GM18505 (cell line): ENCODE results near the gene CARS1.
"Not testable (repeated sequence)": the region's sequence is repeated elsewhere in the genome, so short reads cannot be mapped to it uniquely, and the experiment has no call there.

ENCODE experiments used
- ATAC-seq: cut with Tn5 transposase; IDR thresholded peaks from one replicate; pipeline ENCODE4 v1.9.1; 2021; ENCODE audit not compliant: unreplicated experiment
- POLR2A ChIP-seq: IDR thresholded peaks from 4 replicates; pipeline ENCODE4 v1.6.1; 2011; ENCODE audit warnings: borderline replicate concordance; ENCODE audit not compliant: insufficient read depth, insufficient read length; ENCODE audit errors: extremely low read depth

CARS1 gene

DNA sequence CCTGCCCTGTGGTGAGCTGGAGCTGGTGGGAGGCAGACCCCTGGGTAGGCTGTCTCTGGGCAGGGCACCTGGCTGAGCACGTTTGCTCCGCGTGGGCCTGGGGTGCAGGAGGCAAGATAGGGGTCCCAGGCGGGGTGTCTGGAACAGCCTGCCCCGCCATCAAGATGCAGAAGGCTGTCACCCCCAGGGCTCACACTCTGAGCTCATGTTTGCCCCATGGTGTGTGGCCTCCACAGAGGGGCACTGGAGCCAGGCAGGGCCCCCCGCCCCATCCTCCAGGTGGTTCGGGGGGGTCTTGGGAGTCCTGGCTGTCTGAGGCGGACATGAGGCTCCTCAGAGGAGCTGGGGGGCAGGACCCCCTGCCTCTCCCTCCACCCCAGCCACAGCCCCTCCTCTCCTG lies 28.9 kb upstream of the CARS1 start:
- ATAC-seq, result no peak
- no peak for TF ChIP-seq POLR2A

DNA sequence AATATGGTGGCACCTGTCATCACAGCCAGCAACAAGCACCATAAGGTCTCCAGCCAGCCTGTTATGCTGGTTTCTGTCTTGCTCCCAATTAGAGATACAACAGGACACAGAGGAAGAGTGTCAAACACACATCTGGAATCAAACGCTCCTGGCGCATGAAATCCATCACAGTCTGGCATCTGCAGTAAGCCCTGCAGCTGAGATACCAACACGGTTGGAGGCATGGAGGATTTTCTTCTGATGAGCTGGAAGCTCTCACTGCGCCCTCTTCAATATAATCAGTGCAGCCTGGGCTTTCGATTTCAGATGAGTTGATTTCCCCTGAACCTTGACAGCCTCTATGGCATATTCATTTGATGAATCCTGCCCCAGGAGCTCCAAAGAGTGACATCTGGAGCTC lies 27.8 kb upstream of the CARS1 start:
- TF ChIP-seq POLR2A, result no peak
- no peak for ATAC-seq

DNA sequence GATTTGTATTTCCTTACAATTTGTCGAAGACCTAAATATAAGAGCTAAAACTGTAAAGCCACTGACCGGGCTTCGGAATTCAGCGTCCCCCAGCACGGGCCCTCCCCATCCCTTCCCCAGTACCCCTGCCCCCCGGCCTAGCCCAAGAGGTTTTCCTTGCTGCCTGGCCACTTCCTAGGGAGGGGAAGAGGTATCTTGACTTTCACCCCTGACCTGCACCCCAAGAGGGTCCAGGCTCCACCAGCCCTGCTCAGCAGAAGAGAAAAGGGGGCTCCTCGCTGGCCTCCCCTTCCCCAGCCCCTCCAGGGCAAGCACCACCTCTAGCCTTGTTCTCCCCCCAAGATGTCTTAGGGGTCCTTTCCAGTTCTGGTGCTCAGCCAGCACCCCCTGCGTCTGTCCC lies 26.1 kb upstream of the CARS1 start:
- ATAC-seq, result no peak
- TF ChIP-seq POLR2A, result no peak

DNA sequence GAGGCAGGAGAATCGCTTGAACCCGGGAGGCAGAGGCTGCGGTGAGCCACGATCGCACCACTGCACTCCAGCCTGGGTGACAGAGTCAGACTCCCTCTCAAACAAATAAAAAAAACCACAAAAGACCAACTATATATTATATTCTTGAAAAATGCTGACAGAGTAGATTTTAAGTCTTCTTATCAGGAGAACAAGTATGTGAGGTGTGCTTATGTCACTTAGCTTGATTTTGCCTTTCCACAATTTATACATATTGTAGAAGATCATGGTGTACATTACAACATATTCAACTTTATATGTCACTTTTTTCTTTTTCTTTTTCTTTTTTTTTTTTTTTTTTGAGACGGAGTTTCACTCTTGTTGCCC lies 24.1 kb upstream of the CARS1 start:
- TF ChIP-seq POLR2A, result no peak
- no peak for ATAC-seq

DNA sequence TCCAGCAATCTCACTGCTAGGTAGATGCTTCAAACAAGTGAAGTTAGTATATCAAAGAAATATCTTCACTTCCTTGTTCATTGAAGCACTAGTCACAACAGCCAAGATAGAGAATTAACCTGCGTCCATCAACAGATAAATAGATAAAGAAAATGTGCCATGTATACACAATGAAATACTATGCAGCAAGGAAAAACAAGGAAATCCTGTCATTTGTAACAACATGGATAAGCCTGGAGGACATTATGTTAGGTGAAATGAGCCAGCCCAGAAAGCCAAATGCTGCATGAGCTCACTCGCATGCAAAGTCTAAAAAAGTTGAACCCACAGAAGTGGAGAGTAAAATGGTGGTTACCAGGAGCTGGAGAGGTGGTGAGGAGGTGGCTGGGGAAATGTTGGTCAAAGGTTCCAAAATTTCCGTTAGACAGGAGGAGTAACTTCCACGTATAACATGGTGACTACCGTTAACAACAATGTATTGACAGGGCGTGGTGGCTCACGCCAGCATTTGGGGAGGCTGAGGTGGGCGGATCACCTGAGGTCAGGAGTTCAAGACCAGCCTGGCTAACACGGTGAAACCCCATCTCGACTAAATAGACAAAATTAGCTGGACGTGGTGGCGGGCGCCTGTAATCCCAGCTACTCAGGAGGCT lies 23.6 kb upstream of the CARS1 start:
- ATAC-seq, result no peak
- no peak for TF ChIP-seq POLR2A

GRCh38 chr11:3080104-3080503 lies 22.9 kb upstream of the CARS1 start:
- TF ChIP-seq POLR2A, result no peak
- ATAC-seq, result no peak

GRCh38 chr11:3077846-3078440 lies 20.7 kb upstream of the CARS1 start:
- TF ChIP-seq POLR2A, result no peak
- ATAC-seq, result no peak

DNA sequence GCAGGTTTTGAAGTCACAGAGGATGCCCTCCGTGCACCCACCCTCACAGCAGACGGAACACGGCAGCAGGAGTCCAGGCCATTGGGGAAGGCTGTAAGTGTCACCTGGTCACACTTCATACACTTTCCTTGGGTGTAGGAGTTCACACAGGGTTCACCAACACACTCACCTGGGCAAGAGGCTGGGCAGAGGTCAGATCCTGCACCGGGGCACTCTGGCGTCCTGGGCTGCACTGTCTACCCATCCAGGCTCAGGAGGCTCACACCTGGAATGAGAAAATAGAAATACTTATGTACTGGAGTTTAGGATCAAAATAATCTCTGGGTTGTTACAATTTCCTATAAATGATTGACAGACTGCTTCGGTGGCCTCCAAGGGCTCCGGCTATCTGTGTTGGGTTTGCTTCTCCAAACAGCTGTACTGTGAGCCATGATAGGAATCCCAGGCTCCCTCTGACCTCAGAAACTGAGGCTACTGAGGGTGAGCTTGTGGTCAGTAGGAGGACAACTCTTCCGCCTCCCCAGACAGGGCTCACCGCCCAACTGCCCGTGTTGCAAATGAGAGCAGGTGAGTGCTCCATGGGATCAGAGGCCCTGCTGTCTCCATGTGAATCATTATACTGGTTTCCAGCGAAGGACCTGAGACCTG lies 20.1 kb upstream of the CARS1 start:
- ATAC-seq, result no peak
- TF ChIP-seq POLR2A, result no peak

DNA sequence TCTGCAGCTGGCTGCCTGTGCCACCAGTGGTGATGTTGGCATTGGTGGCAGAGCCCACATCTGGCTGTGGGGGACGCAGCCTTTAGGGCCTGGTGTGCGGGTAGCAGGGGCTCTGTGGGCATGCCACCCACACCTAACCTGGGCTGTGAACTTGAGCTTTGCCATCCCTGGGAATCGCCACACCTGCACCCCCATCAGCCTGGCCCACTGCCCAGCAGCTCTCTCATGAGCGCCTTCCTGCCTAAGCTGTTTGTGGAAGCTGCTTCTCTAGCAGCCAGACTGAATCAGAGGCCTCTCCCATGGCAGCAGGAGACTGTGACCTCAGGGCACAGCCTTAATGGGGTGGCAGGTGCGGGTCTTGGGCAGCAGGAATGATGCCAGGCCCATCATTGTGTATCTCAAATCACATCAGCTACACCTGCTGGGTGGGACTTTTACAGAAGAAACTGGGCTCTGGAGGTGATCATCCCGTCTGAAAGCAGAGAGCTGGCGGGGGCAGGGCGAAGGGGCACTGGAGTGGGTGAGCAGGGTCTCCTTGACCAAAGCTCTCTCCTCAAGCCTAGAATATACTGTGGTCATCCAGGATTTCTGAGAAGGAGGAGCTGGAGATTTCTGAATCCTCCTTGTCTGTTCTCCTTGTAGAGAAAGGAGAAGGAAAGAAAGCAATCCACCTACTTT lies 17.8 kb upstream of the CARS1 start:
- no peak for TF ChIP-seq POLR2A
- no peak for ATAC-seq

DNA sequence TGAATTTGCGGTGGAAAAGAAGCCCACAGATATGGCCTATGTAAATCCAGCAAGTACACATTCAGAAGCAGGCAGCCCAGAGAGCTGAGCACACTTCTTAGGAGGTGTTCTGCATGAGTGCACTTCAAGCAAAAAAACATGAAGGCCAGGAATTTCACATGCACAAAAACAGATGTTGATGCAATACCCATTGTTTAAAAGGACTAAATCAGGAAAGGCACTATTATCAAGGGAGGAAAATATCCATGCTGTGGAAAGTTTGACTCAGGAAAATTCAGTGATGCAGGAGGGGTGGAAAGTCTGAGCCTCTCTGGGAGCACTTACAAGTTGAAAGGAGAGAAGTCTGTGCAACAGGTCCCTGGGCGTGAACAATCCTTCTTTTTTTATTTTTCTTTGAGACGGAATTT lies 15.8 kb upstream of the CARS1 start:
- no peak for TF ChIP-seq POLR2A
- no peak for ATAC-seq

DNA sequence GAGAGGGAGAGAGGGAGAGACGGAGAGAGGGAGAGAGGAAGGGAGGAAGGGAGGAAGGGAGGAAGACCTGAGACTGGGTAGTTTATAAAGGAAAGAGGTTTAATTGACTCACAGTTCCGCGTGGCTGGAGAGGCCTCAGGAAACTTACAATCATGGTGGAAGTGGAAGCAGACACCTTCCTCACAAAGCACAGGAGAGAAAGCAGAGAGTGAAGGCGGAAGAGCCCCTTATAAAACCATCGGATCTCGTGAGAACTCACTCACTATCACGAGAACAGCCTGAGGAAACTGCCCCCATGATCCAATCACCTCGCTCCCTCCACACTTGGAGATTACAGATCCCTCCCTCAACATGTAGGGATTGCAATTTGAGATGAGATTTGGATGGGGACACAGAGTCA lies 12.2 kb upstream of the CARS1 start:
- TF ChIP-seq POLR2A, result no peak
- no peak for ATAC-seq

GRCh38 chr11:3066308-3066707 lies 9.1 kb upstream of the CARS1 start:
- not testable (repeated sequence) for ATAC-seq

DNA sequence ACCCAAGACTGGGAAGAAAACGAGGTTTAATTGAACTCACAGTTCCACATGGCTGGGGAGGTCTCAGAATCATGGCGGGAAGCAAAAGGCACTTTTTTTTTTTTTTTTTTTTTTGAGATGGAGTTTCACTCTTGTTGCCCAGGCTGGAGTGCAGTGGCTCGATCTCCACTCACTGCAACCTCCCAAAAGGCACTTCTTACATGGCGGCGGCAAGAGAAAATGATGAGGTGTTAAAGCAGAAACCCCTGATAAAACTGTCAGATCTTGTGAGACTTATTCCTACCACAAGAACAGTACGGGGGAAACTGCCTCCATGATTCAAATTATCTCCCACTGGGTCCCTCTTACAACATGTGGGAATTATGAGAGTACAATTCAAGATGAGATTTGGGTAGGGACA lies 7.5 kb upstream of the CARS1 start:
- ATAC-seq, result not testable (repeated sequence)

- not testable (repeated sequence) for ATAC-seq
These were observed 6.7 kb upstream of the CARS1 start for GRCh38 chr11:3063876-3064275.

DNA sequence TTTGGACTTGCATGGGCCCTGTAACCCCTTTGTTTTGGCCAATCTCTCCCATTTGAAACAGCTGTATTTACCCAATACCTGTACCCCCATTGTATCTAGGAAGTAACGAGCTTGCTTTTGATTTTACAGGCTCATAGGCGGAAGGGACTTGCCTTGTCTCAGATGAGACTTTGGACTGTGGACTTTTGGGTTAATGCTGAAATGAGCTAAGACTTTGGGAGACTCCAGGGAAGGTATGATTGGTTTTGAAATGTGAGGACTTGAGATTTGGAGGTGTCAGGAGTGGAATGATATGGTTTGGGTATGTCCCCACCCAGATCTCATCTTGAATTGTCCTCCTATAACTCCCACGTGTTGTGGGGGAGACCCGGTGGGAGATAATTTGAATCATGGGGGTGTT lies 6.2 kb upstream of the CARS1 start:
- not testable (repeated sequence) for ATAC-seq
